ENCODE measurements around the gene TET1.
A peak's percentile ranks its signal among the peaks of the same experiment; 100 is the strongest.
"Not testable (repeated sequence)": the region's sequence is repeated elsewhere in the genome, so short reads cannot be mapped to it uniquely, and the experiment has no call there.

The TET1 gene

DNA sequence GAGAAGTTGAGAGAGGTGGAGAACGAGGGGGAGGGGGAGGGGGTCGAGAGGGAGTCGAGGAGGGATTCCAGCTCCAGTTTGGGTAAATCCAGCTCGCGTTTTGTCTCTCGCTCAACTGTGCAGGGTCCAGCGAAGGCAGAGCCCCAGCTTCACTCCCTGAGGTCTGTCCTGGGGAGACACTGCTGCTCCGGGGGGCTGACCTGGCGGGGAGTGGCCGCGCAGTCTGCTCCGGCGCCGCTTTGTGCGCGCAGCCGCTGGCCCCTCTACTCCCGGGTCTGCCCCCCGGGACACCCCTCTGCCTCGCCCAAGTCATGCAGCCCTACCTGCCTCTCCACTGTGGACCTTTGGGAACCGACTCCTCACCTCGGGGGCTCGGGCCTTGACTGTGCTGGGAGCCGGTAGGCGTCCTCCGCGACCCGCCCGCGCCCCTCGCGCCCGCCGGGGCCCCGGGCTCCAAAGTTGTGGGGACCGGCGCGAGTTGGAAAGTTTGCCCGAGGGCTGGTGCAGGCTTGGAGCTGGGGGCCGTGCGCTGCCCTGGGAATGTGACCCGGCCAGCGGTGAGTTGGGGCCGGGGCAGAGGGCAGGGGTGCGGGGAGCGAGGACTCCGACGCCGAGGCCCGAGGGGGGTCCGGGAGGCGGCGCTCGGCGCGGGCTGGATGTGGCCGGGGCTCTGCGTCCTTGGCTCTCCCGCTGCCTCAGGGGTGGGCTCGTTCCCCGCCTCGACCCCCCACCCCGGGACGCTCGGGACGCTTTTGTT lies at the start of gene TET1:
TET1 (plus strand) TSS at position 152 of the 757 bp plus-strand sequence. CDS start 12,002 bp downstream, outside the sequence.
- DNase-seq, result no peak

DNA sequence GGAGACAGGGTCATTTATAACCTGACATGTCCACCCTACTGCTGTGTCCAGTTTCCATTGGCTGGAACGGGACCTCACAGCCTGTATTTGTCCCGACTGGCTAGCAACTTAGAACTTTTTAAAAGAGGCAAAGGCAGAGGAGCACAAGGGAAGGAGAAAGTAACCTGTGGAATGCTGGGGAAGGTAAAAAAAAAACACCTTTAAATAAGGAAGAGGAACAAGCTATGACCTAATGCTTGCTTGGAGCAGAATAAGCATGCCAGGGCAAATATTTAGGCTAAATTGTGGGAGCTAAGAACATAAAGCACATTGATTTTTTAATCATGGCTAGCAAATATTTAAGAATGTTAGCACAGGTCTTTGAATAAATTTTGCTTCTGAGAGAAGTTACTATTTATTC lies 43.9 kb upstream of the TET1 start:
- not testable (repeated sequence) for DNase-seq

DNA sequence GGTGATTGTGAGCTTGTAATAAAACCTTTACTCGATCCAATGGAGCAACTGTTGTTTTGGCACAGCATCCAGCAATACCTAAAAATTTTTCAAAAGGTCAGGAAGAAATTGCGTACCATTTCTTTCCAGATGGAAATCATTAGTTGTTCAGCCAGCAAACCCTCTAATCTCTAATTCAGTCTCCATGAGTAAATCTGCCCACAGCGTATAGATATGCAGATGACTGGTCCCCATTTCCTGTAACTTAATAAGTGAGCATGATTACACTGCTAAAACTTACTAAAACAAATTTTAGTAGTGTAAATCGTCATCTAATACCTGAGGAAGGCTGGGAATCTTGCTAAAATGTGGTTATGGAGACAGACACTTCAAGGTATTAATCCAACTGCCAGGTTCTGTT lies 43.4 kb upstream of the TET1 start:
- DNase-seq, result no peak

DNA sequence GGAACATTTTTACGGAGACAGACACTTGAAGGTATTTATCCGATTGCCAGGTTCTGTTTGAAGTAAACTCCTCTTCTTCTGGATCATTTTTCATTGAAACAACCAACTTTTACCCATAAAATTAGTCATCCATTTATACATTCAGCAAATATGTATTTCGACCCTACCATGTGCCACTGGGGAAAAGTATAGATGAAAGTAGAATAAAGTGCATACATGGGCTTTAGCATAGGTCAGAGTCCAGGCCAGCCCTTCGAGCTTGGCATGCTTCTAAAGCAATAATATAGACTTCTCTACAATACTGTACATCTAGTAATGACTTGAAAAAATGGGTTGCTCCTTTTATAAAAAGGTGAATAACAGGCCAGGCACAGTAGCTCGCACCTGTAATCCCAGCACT lies 42.9 kb upstream of the TET1 start:
- DNase-seq, result no peak

DNA sequence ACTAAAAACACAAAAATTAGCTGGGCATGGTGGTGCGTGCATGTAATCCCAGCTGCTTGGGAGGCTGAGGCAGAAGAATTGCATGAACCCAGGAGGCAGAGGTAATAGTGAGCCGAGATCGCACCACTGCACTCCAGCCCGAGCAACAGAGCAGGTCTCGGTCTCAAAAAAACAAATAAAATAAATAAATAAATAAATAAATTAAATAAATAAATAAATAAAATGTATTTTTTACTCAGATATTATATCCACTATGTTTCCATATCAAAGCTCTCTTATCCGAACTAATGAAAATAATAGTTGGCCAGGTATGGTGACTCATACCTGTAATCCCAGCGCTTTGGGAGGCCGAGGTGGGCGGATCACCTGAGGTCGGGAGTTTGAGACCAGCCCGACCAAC lies 41.5 kb upstream of the TET1 start:
- not testable (repeated sequence) for DNase-seq

DNA sequence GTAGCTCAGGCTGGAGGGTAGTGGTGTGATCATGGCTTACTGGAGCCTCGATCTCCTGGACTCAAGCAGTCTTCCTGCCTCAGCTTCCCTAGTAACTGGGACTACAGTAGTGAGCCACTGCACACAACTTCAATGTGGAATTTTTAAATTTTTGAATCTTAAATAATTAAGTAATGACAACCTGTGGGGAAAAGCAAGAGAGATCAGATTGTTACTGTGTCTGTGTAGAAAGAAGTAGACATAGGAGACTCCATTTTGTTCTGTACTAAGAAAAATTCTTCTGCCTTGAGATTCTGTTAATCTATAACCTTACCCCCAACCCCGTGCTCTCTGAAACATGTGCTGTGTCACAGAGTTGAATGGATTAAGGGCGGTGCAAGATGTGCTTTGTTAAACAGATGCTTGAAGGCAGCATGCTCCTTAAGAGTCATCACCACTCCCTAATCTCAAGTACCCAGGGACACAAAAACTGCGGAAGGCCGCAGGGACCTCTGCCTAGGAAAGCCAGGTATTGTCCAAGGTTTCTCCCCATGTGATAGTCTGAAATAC lies 34.6 kb upstream of the TET1 start:
- DNase-seq, result not testable (repeated sequence)

DNA sequence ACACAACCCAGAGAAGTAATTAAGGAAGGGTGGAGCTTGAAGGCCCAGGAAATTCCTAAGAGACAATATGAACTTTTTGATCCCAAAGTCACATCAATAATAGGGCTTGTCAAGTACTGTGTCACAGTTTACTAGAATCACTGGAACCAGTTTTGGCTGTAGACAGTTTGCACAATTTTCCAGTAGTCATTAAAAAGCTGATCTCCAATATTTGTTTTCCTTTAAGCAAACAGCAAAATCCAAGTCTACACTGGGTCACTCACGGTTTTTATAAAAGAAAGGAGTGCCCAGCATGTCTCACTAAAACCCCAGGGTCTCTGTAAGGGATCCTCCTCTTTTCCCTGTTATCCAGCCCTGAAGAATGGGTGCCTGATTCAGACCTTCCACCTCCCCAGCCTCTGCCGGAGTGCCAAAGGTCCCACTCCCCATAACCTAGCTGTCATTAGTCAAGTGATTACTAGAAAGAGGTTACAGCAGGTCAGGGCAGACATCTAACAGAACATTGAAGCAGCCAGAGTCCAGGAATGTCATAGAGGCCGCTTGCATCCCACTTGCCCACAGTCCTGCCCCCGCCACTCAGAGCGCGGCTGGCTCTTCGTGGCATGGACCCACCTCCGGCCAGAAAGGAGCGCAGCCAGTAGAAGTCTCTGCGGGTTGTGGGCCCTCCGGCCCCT lies 33.4 kb upstream of the TET1 start:
- DNase-seq, result no peak

DNA sequence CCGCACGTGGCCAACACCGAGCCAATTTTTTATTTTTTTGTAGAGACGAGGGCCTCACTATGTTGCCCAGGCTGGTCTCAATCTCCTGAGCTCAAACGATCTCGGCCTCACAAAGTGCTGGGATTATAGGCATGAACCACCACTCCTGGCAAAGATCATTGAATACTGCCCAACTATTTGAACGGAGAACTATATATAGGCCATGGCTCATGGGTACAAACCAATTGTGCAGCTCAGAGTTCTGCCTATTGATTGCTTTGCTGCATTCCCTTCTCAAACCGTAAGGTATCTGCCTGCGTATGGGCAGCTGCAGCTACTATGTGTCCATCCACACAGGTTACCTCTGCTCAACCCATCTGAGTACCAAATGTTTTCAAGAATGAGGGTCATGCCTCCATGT lies 23.2 kb upstream of the TET1 start:
- no peak for DNase-seq

DNA sequence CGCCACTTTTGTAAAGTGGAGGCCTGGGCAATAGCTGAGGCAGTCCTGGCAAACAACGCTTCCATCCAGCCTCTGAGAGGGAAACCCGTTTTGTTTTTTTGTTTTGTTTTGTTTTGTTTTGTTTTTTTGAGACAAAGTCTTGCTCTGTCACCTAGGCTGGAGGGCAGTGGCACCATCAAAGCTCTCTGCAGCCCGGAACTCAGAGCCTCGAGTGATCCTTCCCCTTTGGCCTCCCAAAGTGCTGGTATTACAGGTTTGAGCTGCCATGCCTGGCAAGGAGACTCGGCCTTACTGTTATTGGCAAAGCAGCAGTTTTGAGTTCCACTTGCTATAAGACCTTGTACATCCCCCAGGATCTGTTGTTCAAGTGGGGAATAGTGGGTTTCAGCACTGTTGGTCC lies 22.3 kb upstream of the TET1 start:
- no peak for DNase-seq

DNA sequence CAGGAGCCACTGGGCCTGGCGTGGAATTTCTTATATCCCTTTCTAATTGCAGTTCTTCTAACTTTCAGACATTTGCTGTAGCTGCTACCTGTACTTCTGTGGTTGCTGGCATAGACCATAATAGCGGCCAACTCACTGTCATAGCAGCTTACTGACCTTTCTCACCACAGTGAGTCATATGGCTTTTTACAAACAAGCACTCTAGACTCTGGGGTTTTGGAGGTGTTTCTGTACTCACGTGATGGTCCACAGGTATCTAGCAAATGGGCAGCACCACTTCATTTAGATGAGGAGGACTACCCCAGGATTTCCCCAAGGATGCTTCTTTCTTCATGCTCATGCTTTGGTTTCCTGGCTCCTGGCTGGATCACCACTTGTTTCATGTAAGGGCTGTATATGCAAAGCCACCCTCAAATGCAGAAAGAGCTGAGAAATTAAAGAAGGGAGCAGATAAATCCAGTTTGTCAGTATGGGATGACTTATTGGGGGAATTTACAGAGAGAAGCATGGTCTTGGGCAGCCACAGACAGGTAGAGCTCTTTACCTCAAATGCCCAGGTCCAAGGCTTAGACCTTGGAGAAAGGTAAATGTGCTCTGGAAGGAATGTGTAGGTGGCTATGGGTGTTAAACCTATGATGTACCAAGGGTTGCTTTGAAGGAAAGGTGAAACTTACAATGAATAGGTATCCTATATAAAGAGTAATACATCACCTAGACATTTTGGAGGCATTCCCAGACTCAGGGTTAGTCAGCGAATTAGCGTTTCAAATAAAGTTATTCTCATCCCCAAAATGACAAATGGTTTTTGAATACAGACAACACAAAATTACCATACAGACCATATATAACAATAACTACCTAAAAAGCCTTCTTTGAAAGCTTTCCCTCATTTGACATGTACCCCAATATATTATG lies 16.9 kb upstream of the TET1 start:
- no peak for DNase-seq

DNA sequence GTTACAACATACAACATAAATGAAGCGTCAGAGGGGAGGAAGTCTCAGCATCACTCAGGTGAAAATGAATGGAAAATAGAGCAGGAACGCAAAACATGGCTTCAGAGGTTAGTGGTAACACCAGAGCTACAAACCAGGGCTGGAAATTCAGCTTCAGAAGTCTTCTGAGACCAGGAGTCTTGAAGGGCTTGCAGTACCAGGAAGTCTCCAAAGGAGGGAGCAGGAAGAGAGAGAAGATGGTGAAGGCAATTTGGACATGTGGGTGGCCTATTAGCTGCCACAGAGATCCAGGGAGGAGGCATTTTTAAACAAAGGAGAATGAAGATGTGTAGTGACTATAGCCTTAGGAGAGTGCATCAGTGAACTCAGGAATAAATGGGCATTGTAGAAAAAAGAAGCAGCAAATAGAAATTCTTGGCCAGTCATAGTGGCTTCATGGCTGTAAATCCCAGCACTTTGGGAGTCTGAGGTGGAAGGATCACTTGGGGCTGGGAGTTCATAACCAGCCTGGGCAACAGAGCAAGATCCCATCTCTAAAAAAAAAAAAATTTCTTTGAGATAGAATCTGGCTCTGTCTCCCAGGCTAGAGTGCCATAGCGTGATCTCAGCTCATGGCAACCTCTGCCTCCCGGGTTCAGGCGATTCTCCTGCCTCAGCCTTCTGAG lies 9.3 kb upstream of the TET1 start:
- DNase-seq, result peak; percentile 44

DNA sequence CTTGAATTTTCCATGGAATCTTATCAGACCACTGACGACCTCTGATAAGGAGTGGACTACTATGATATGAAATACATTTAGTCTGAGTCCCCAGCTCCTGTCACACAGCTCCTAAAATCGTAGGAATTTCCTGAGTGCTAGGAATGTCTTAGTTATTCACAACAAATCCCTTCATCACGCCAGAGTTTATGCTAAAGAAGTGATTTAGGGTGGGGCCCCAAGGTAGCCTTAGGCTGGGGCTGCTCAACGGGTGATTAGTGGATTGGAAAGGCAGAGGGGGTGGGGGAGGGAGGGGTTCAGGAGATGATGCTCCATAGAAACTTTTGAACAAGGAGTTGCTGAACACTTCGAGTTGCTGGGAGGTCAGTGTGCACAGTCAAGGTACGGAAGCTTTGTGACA lies 7.0 kb upstream of the TET1 start:
- DNase-seq, result no peak

DNA sequence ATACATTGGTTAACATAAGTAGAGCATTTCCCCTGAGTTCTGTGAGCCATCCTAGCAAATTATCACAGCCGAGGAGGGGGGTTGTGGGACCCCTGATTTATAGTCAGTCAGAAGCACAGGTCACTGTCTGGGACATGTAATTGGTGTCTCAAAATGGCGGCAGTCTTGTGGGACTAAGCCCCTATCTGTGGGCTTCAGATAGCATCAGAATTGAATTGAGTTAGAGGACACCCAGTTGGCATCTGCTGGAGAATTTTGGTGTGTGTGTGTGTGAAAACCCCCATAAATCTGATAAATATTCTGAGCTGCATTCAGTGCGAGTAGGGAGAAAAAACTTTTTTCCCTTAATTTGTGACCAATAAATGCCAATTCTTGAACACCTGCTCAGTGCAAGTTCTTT lies 6.5 kb upstream of the TET1 start:
- no peak for DNase-seq

DNA sequence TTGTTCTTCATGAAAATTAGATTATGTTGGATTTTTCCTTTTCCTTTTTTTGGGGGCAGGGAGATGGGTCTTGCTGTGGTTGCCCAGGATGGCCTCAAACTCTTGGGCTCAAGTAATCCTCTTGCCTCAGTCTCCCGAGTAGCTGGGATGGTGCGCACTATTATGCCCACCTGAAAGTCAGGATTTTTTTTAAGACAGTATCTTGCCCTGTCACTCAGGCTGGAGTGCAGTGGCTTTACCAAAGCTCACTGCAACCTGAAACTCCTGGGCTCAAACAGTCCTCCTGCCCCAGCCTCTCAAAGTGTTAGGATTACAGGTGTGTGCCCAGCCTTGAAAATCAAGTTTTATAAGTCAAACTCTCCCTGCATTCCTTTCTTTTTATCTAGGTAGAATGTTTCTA lies 1.7 kb upstream of the TET1 start:
- no peak for DNase-seq

DNA sequence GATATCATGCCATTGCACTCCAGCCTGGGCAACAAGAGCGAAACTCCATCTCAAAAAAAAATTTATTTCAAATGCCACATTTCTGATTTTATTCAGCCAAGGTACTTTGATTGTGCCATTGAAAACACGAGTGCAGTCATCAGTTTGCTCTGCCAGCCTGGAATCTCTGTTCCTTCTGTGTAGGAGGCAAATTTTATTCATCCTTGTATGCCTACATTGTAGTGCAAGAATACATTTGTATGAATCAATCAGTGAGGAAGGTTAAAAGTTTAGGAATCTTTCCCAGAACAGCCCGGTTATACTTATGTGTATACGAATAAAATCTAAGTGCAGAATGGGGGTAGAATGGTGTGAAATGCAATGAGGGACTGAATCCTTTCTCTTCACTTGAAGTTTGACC lies 886 bp upstream of the TET1 start:
- DNase-seq, result no peak

DNA sequence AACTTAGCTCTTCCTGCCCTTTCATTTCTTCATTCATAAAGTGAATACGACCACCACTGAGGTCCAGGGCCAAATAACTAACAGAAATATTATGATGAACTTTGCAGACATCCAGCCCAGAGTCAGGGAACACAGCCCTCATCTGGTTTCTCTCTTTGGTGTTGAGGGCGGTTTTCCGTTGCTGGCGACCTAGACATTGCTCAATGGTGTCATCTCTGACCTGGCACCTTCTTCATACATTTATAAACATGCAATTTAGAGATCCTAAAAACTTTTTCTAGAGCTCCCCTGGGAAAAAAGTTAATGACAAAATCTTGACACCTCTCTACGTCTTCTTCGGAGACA lies 324 bp upstream of the TET1 start:
- DNase-seq, result no peak

DNA sequence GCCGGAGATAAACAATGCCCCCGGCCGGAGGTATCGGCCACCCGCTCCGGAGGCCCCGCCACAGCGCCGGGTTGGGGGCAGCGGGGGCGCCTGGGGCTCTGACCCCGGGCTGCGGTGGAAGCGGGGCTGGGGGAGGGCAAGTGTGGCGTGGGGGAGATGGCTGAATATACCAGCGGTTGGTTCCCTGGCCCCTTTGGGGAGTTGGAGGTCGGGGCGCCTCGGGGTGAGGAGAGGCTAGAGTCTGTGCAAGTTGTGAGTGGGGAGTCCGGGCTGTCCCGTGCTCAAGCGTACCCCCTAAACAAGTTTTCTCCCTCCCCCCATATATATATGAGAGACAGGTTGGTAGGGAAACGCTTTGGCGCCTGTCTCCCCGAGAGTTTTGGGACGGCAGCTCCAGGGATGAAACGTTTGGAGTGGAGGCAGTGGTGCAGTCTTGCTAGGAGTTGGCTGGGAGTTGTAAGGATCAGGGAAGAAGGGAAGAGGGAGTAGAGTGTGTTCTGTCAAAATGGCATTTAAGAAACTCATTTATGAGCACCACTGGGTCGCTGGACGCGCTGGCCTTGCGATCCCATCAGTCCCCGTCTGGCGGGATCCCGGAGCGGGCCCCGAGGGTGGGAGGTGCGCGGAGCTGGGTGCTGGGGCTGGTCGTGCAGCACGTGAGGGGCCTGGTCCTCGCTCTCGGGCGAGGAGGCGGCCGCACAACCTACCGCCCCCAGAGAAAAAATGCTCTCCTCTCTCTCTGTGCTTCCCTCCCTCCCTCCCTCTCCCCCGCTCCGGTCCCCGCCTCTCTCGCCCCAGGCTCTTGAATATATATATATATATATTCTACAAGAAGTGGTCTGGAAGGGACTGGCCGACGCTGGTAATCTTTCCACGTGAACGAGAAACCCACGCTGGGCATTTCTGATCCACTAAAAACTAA lies 1.1 kb downstream of the TET1 start:
- no peak for DNase-seq

DNA sequence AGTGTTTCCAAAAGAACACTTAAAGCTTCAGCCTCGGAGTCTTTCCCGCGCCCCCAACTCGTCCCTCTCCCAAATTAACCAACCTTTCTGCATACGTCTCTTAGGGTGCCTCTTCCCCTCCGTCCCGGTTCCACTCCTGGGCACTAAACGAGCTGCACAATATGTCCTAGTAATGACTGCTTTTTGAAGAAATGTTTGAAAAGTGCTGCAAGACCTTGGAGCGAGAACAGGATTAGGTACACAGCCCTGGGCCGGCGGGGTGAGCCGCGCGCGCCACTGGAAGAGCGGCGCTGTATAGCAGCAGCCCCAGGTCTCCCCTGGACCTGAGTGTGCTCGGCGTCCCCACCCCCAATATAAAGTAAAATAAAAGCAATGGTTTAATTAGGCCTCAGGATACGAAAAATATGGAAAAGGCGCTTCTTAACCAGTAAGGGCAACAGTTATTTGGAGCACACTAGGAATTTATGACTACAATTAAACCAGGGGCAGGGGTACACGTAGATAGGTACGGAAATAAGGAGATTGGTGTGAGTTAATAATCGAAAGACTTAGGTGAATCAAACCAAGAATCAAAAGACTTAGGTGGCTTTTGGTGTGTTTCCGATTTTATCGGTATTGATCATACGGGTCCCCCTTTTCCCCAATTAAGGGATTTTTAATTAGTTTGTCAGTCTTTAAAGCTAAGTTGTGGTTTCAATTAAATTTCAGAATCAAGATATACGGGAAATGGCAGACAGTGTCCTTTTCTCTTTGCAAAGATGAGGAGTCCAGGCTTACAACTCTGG lies 1.9 kb downstream of the TET1 start:
- no peak for DNase-seq

DNA sequence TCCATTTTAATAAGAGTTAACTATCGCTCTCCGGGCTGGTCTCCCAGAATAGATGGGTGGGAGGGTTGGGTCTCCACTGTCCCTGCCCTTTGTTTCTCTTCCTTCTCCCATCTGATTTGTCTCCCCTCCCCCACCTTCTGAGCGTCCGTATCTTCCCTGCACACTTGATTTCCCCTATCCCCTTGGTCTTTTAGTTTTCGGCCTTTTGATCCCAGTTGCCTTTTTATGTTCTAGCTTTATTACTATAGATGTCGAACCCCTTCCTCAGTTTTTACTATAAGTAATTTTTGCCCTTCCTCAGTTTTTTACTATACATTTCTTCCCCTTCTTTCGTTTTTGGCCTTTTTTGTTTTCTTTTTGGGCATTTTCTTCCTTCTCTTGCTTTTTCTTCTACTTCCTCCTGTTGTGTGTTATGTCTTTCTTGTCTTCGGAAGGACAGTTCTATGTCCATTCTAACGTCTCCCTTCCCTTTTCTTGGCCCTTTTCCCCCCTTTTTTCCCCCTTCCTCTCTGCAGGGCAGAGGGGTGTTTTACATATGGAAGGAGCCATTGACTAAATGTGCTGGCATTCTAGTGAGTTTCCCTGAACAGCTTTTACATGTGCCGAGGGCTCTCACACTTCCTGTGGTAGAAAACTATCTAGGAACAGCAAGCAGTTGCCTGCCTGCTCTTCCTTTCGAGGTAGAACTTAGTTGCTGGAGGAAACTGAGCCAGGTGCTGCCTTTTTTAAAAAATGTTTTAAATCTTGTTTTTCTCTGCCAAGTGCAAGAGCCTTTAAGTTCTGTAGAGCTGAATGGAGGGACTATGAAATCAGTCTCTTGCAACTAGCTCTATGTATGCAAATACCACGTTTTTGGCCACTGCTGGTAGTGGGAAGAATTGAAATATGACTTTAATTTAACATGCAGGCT lies 2.8 kb downstream of the TET1 start:
- no peak for DNase-seq

DNA sequence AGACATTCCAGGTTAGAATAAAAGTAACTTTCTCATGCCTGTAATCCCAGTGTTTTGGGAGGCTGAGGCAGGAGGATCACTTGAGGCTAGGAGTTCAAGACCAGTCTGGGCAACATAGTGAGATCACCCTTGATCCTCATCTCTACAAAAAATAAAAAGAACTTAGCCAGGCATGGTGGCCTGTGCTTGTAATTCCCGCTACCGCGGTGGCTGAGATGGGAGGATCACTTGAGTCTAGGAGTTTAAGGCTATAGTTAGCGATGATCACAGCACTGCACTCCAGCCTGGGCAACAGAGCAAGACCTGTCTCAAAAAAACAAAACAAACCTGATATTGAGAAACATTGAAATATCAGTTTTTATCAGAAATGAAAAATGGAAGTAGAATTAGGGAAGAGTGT lies 4.6 kb downstream of the TET1 start:
- no peak for DNase-seq

Data from CD4-positive, alpha-beta T cell treated with Interleukin-4 for 4 hours (primary cell).